K562 (cell line): Measurements from ENCODE around the gene SLC25A26.

Experiments used
- E4F1 ChIP-seq: fragments of 250-450 bp; sonication (Bioruptor Pico); IDR thresholded peaks from 2 replicates; pipeline ENCODE4 v1.5.0; 2021; ENCODE audit warnings: mild to moderate bottlenecking, borderline replicate concordance
- GABPA ChIP-seq: fragments of 200-800 bp; sonication (Bioruptor generic); conservative IDR thresholded peaks from 2 replicates; pipeline ENCODE4 v1.6.1; 2016; ENCODE audit warnings: low read depth, missing genetic modification characterization, missing compliant biosample characterization
- PHF8 ChIP-seq: fragments of 200-600 bp; sonication (generic); IDR thresholded peaks from 2 replicates; pipeline ENCODE4 v1.6.1; 2012; ENCODE audit warnings: mixed run types, mild to moderate bottlenecking, inconsistent platforms, low read length, moderate library complexity, borderline replicate concordance
- POLR2A ChIP-seq: fragments of 450-650 bp; conservative IDR thresholded peaks from 2 replicates; pipeline ENCODE4 v1.6.1; 2016
- SAFB2 ChIP-seq: fragments of 200-400 bp; formaldehyde crosslinking; IDR thresholded peaks from 2 replicates; pipeline ENCODE4 v1.6.1; 2018; ENCODE audit warnings: borderline replicate concordance, low read length, low read depth, moderate library complexity; ENCODE audit not compliant: severe bottlenecking
- TEAD2 ChIP-seq: fragments of 450-650 bp; IDR thresholded peaks from 2 replicates; pipeline ENCODE4 v1.6.1; 2016; ENCODE audit warnings: missing genetic modification characterization, control low read depth, missing compliant biosample characterization
- ZBTB34 ChIP-seq: fragments of 250-450 bp; sonication (Bioruptor Pico); IDR thresholded peaks from 2 replicates; pipeline ENCODE4 v1.8.0; 2021; ENCODE audit warnings: mild to moderate bottlenecking, moderate library complexity
- ZNF324 ChIP-seq: fragments of 250-450 bp; sonication (Bioruptor Pico); IDR thresholded peaks from 2 replicates; pipeline ENCODE4 v1.4.0; 2020; ENCODE audit warnings: mild to moderate bottlenecking

- TF ChIP-seq ZNF324 (CRISPR knock-in tag) (no peak), ZBTB34 (CRISPR knock-in tag) (no peak), E4F1 (CRISPR knock-in tag) (no peak), PHF8 (no peak), TEAD2 (tag) (no peak), POLR2A (no peak), SAFB2 (no peak), GABPA (tag) (no peak)
Observed at GRCh38 chr3:66208189-66208588, 12.6 kb upstream of the SLC25A26 start.
